Anterior cingulate cortex (tissue), 58 donors: ENCODE measurements around the gene HDAC4.

Source experiments
- DNase-seq, 58 donors: peaks; one replicate each; lab custom pipeline; 2025; lab: John Stamatoyannopoulos, UW

The HDAC4 gene

DNA sequence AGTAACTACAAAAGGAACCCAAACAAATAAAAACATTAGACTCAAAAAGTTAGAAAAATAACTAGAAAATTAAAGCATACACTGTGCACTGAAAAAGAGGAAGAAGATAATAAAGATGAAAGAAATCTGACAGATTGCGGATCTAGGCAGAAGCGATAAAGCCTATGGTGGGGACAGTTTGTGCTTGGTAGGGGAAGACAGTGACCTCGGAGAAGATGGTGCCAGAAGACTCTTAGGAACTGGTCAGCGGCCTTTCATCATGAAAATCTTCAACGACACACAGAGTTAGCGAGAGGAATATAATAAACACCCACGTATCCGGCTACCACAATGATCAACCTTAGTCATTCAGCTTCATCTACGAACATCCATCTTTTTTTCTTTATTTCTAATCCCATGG lies 180.5 kb downstream of the HDAC4 start:
- DNase-seq: no peak

DNA sequence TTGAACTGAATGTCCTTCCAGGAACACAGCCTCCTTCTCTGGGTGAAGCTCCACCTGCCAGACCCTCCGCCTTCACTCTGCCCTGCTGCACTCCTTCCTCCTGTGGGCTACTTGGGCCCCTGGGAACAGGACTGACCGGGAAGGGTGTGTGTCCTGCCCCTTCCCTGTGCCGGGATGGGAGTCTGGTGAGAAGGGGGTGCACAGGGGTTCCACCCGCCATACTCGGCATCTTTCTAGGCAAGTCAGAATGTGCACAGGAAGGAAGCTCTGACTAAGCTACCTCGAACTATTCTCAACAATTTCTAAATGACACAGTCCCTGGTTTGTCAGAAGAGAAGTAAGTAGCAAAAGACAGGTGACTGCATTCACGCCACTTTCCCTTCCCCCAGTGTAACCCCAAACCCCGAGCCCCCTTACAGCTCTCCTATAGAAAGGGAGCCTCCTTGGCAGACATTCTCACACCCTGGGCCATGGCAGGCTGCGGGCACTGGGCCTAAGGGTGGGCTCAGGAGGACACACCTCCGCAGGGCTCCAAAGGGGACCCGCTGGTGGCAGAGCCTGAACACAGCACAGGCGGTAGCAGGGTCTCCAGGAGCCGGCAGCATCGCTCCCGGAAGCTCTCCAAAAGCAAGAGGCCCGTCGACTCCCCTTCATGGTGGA lies 184.1 kb downstream of the HDAC4 start:
- DNase-seq: no peak

DNA sequence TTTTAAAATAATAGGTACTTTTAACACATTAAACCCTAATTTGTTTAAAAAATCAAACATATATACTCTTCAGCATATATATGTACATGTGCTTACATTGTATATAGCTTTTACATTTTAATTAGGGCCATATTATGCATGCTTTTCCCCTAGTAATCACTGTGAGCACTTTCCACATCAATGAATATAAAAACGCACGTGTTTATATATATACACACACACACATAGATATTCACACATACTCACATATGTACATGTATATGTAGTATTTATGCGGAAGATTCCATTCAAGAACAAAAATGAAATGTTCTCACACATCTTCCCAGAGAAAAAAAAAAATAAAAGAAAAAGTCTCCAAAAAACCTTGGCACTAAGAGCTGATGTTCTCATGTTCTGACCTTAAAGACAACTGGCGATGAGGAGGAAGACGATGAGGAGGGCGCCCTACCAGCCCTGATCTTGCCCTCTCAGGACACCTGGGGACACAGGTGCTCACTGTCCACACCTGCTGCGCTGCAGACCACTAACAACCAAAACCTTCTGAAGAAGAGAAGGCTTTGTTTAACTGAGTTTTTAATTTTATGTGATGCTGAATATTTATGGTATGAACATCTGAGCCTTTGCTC lies 184.7 kb downstream of the HDAC4 start:
- no peak for DNase-seq

DNA sequence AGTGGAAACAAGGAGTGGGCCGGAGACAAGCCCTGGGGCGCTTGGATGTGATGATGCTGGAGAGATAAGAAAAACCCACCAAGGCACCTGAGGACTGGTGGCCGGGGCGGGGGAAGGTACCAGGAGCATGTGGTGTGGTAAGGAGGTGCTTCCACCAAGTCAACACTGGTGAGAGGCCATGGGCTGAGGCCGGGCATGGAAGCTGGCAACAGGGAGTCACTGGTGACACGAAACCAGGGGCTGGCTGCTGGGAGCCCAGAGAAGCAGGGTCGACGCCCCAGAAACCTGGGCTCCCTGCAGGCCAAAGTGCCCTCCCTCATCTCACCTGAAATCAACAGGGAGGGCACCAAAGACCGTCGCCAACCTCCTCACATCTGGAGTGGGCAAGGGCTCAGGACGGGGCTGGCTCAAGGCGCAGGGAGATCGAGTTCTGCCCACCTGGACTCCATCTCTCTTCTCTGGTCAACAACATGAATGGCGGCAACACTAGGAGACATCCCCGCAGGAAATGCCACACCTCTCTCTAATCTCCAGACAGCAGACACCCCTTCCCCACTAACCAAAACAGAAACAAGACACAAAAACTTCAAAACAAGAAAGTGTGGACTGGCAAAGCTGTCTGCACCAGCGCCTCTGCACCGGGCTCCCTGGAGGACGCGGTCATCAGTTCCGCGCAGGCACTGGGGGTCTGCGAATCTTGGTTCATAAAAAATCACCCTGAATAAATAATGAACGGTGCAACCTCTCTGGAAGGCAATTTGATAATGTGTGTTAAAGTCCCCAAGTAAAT lies 185.5 kb downstream of the HDAC4 start:
- DNase-seq: no peak

DNA sequence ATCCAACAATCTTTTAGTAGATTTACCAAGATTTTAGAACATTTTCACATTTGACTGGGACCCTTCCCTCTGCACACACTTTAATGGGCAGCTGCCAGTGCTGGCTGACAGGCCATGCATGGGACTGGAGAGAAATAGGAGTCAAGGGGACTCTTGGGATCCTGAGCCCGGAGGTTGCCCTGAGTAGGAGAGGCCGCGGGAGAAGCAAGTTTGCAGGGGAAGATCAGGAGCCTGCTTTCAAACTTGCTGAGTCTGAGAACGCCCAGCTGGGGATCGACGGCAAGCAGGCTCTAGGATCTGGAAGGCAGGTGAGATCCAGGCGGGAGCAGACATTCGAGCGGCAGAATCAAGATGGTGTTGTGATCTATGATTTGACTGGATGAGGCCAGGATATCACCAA lies 186.1 kb downstream of the HDAC4 start:
- no peak for DNase-seq

DNA sequence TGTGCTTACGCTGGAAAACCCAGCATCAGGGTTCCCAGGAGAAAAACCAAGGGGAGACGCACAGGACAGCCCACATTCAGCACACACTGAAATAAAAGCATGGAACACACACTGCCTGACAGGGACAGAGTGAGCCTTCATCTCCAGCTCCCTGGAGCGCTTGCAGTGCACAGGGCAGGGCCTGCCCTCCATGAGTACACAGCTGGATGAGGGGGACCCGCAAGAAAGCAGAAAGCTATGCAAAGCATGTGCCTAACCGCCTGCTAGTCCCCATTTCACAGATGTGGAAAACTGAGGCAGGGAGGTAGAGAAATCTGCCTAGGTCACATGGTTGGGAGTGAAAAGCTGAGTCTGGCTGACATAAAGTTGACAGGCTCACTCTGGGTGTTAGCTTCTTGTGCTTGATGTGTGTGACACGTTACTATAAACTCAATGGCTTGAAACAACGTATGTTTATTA lies 187.1 kb downstream of the HDAC4 start:
- DNase-seq: no peak

DNA sequence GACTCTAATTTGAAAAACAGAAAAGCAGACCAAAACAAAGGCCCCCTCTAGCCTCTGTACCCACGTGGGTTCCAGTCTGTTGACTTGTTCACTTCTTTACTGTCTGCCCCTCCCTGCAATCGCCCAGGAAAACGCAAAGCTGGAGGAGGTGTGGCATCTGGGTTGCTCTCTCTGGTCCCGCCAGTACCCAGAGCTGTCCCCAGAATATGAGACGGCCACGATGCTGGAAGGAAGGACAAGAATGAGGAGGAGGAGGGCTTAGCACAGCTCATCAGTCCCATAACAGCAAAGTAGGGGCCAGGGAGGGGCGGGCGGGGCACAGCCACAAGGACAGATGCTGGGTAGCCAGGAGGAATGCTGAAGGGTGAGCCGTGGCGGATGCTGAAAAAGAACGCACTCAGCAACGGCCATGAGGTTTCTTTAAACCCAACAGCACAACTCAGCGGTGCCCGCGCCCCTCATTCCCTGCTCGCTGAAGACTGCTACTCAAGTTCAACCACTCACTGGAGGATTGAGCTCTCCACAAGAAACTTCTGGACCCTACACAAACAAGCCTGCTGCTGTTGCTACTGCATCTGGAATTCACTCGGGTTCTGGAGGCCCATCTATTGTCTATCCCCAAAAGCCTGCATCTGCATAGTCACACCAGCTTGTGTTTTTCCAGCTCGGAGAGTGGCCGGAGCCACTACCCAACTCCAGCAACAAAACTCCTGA lies 187.7 kb downstream of the HDAC4 start:
- no peak for DNase-seq

DNA sequence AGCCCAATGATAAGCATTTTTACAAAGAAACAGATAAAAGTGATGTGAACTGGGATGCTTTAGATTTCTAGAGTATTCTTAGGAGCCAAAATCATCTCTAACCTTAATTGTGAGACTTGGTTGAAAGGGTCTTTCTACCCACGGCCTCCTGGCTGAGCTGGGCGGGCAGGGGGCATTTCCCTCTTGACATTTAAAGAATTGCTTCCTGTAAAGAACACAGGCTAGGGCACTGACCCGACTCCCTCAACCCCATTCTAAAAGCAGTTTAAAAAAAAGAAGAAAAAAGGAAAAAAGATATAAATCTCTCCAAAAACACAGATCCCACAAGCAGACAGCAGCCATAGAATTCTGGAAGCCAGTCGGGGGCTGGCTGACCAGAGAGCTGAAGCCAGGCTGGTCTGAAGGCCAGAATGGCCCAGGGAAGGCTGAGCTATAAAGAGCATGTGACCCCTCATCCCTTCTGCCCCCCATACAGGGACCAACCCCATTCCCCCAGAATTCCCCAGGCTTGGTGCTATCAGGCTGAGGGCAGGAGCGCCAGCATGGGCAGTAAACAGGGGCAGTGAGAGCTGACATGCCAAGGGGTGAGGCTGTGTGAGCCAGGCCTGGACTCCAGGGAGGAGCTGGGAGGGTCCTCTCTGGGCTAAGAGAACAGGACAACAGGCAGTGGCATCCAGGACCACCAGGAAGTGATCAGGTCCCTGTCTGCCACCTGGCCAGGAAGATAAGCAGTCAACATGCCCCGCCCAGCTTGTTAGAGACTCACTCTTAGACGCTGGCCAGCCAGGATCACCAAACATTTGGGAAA lies 188.5 kb downstream of the HDAC4 start:
- DNase-seq: no peak

DNA sequence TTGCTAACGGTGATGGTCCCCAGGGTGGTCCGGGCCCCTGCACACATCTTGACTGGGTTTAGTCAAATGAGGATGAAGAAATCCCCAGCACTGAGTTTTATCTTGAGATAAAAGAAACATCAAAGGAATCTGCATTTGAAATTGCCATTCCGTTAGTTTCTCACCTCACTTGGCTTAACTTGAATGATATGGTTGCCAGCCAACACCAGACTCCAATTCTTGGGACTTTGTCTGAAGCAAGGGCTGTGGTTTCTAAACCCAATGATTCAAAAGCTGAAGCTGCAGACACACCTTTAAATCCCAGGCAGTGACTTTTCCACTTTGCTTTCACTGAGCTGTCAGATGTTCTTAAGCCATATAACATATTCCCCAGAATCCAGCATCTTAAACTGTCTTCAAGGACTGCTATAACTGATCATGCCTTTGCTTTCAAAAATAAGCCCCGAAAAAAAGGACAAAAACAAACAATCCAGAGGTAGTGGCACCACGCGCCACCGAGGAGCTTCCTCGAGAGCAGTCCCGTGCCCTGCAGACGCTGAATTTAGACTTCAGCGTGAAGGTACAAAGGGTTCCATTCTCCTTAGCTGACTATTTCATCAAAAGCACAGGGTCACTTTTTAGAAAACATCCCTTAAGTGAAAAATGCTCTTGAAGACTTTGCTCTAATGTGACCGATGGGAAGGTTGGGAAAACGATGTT lies 189.3 kb downstream of the HDAC4 start:
- no peak for DNase-seq

DNA sequence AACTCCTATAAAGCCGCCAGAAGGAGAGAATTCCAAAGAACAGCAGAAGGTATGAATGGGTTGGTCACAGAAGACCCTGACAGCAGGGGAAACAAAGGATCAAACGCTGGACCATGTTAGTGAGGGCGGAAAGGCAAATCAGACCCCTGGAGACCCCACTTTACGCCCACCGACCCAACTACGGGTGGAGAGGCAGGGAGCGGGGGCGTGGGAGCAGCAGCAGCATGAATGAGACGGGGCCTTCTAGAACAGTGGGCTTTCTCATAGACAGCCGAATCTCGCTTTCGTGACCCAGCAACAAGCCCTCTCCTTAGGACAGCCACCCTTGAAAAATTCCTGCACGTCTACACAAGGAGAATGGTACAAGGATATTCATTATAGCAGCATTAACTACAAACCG lies 191.0 kb downstream of the HDAC4 start:
- no peak for DNase-seq

DNA sequence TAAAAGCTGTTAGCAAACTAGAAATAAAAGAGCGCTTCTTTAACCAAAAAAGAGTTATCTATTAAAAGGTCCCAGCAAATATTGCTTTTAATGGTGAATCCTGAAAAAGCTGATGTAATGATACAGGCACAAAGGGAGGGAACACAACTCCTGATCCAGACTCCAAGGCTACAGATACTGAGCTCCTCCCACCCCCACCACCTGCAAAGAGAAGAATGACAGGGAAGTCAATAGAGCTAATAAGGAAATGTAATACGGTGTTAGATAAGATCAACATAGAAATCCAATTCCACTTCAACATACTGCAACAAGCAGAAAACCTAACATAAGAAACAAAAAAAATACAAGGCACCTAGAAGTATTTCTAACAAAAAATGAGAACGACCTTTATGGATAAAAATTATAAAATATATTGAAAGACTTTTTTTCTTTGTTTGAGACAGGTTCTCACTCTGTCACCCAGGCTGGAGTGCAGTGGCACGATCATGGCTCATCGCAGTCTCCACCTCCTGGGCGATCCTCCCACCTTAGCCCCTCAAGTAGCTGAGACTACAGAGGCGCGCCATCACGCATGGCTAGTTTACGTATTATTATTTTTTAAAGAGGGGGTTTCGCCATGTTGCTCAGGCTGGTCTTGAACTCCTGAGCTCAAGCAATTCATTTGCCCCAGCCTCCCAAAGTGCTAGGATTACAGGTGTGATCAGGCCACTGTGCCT lies 192.2 kb downstream of the HDAC4 start:
- no peak for DNase-seq

DNA sequence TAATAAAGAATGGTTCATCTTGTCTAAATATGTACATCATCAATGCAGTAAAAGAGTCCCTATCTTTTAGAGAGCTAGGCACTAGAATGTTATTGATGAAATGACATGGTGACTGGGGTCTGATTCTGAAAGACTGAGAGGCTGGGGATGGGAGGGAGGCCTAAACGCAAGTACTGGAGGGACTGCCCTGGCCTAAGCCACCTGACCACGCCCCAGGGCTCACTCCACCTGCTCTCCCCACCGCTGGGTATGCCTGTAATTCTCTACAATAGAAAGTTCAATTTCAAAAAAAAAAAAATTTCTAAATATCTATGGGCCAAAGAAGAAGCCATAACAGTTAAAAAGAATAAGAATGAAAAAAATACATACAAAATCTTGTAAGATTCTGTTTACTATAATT lies 194.0 kb downstream of the HDAC4 start:
- no peak for DNase-seq

DNA sequence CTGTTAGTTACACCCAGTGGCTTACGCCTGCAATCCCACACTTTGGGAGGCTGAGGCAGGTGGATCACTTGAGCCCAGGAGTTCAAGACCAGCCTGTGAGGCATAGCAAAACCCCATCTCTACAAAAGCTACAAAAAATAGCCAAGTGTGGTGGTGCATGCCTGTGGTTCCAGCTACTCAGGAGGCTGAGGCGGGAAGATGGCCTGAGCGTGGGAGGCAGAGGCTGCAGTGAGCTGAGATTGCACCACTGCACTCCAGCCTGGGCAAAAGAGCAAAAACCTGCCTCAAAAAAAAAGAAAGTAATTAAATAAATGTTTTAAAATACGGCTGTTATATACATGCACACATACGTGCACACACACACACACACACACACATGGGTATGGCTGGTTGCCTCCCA lies 194.8 kb downstream of the HDAC4 start:
- no peak for DNase-seq

DNA sequence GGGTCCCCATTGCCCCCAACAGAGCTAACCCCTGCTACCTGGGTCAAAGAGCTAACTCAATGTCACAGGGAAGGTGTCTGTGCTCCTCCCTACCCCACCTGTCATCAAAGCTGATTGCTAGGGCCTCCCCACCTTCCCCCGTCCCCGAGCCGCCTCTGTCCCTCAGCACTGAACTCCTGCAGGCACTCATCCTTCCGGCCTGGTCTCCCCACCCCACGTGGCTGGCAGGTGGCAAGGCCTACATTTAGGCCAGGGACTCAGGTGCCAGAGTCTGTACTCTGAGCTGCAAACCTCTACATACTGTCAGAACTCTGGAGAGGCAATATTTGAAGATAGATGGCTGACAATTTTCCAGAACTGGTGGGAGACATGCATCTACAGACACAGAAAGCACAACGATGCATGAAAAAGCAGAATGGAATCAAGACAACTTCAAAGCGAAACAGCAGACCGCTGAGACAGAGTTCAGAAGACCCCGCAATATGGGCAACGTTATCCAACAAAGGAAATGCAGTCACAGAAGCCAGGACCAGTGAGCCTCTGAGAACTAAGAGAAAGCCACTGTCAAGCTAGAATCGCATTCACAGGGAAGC lies 195.8 kb downstream of the HDAC4 start:
- DNase-seq: no peak

DNA sequence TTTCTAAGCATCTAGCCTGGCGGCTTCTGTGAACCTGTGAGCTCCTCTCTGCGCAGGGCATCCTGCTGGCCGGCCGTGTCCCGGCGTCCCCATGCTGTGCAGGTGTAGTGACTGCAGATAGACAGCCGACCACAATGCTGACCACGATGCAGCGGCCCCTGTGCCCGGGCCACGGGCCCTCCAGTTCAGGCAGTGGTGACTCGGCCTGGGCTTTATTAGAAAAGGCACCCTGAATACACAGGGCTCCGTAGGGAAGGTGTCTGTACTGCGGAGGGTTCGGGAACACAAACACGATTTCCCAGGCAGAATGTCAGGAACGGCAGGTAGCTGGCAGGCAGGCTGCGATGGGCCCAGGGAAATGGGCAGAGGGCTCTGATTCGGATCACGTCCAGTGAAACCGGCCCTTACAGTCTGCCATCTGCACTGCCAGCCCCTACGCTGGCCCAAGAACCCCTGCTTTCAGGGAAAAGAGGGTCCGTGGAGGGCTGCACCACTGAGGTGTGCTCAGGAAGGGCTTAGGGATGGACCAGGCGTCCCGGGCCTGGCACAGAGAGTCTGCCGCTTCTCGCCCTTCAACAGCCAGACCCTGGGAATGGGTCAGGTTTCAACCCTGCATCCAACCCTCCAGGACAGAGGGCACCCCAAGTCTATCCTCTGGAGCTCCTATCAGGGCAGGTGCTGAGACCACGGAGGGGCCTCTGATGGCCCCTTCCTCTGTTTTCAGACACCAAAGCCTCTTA lies 196.5 kb downstream of the HDAC4 start:
- no peak for DNase-seq

DNA sequence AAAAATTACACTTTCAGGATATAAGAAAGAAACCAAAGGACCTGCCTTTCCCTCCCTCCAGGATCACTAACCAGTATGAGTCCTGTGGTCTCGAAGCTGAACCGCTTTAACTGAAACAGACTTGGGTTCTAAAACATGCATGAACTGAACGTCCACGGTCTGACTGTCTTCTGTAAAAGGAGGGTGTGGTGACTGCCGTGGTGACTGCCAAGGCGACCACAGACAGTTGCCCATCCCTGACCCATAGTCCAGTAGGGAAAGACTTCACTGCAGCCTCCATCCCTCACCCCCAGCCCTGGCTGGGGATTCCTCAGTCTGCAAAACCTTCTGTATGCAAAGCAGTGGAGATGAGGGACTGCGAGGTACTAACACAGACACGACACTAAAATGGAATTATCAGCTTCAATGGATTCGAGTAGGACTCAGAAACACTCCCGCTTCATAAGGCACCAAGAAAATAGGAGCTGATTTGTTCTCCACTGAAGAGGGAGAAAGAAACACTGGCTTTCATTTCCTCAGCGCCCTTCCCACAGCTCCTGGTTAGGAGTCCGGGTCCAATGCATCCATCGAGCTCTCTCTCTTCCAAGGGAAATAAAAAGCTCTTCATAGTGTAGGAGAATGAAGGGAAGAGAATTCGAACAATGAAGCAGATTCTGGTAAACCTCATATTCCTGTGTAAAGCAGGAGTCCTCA lies 197.2 kb downstream of the HDAC4 start:
- no peak for DNase-seq

DNA sequence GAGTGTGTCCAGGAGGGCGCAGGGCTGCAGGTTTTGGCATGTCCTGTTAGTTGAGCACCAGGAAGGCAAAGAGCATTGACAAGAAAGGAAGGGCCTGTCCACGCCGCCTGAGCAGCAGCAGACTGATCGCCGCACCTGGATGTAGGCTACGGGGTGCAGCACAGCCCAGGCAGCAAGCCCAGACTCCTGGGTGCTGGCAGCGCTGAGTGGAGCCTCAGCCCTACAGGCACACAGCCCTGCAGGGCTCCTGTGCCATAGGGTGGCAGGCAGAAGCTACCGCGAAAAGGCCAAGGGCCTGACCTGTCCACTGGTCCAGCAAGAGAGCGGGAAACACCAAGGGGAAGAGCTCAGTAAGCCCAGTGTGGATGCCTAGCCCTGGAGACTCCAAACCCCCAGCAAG lies 198.0 kb downstream of the HDAC4 start:
- DNase-seq: no peak
